GM19463 (cell line): Measurements from ENCODE around the gene TAMALIN.

ENCODE experiments used
- ATAC-seq: cut with Tn5 transposase; IDR thresholded peaks from one replicate; pipeline ENCODE4 v1.9.1; 2021; ENCODE audit warnings: mild to moderate bottlenecking, moderate library complexity; ENCODE audit not compliant: unreplicated experiment

The TAMALIN gene

GRCh38 chr12:51980809-51981127, 26.0 kb upstream of the TAMALIN start:
- no peak for ATAC-seq

DNA sequence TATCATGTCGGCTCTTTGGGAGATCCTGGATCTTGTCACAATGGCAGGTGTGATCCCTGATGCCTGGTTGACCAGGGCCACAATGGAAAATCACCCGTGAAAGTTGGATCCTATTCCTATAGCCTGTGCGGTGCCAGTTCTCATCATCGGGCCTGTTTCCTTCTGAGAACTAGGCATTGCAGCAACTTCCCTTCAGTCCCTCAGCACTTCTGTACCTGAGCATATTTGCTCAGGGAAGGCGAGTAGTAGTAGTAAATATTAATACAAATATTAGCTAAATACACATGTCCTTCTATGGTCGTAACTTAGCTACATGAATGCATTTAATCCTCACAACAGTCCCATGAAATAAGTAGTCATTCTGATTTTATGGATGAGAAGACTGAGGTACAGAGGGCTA, 22.1 kb upstream of the TAMALIN start:
- ATAC-seq, result no peak

- ATAC-seq, result no peak
Measured at GRCh38 chr12:51985154-51985835, 21.5 kb upstream of the TAMALIN start.

DNA sequence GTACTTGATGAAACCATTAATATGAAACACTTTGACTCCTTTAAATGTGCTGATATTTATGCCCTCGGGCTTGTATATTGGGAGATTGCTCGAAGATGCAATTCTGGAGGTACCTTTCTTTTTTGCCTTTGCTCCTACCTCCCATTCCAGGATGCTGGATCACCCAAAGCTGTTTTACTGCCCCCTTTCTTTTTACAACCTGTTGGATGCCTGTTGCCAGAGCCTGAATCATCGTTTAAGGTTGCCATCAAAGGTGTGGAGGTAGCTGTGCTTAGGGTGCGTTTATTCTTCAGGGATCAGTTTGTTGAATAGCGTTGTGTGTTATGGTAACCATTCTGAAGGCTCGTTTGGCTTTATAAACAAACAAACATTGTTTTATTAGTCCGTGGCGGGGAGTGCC, 19.9 kb upstream of the TAMALIN start:
- no peak for ATAC-seq

GRCh38 chr12:51992246-51992645, 14.5 kb upstream of the TAMALIN start:
- no peak for ATAC-seq

GRCh38 chr12:51994539-51994820, 12.3 kb upstream of the TAMALIN start:
- no peak for ATAC-seq

GRCh38 chr12:51994959-51995358, 11.8 kb upstream of the TAMALIN start:
- no peak for ATAC-seq

DNA sequence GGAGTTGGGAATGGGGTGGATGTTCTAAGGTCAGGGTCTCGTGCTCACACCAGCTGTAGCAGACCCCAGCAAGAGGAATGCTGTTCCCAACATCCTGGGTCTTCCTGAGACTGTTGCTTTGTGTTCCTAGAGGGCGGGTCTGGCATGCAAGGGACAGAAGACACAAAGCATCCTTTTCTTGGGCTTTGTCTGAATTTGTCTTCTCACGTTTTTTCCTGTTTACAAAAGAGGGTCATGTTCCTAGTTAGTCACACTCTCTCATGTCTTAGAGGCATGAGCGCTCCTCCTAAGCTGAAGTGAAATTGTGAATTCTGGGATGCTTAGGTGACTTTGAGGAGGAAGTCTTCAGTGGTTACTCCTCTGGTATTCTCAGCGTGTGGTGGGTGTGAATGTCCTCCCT, 9.6 kb upstream of the TAMALIN start:
- ATAC-seq, result no peak

- ATAC-seq, result no peak
Measured at GRCh38 chr12:52003016-52003550, 3.7 kb upstream of the TAMALIN start.

DNA sequence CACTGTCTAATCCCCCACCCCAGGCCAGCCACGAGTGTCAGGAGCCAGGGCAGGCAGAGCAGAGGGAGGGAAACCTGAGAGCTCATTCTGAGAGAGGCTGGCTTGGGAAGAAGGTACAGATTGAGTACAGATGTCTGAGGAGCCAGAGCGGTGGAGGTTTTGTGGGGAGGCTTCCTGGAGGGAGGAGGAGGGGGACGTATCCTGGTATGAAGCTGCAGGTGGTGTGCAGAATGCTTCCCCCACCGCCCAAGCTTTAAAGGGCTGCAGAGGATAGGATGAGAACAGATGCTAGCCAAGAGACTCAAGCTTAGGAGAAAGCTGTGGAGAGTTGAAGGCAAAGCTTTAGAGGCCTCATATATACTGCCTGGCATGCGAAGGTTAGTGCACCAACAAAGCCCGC, 3.2 kb upstream of the TAMALIN start:
- ATAC-seq, result no peak

DNA sequence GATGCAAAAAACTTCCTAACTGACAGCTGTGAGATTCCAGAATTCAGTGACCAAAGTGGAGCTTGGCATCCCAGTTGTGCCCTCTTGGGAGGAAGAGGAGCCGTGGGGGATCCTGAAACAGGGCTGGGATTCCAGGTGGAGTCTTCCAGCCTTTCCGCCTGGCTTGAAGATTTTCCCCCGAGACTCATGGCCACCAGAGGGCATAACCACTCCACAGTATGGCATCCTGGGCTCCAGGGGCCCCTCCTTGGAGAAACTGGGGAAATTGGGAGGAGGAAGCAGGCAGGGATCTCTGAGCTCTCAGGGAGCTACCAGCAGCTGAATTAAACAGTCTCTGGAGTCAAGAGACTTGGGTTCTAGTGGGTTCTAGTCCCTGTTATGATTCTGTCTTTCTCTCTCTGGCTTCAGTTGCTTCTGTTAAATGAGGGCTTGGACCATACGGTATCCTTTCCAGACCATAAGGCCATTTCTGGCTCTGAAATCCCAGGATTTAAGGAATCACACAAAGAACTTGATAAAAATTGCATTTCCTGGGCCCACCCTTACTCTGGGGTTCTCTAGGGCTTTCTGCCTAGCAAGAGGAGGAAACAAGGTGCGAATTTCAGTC, 2.6 kb upstream of the TAMALIN start:
- no peak for ATAC-seq

DNA sequence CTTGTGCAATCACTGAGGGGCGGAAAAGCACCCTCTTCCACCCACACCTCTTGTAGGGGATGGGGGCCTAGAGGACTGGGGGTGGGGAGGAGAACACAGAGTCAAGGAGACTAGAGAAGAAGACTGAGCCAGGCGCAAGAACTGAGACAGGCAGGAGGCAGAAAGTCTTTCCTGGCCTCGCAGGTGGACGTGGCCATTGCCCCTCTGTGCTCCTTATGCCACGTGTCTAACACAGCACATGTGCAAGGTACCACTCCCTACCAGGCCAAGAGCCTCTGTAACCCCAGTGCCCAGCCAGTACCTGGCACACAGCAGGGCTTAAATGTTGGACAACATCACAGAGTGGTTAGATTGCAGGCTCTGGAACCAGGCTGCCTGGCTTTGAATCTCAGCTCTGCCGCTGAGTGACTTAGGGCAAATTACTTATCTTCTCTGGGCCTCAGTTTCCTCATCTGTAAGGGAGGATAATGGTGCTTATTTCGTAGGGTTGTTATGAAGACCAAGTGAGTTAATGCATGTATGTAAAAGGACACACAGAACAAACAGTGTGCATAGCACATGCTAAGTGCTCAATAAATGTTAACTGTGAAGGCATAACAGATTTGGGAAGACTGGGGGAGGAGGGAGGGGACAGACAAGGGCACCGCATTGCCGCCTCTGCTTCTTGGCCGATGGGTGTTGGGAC, 1.4 kb upstream of the TAMALIN start:
- no peak for ATAC-seq

DNA sequence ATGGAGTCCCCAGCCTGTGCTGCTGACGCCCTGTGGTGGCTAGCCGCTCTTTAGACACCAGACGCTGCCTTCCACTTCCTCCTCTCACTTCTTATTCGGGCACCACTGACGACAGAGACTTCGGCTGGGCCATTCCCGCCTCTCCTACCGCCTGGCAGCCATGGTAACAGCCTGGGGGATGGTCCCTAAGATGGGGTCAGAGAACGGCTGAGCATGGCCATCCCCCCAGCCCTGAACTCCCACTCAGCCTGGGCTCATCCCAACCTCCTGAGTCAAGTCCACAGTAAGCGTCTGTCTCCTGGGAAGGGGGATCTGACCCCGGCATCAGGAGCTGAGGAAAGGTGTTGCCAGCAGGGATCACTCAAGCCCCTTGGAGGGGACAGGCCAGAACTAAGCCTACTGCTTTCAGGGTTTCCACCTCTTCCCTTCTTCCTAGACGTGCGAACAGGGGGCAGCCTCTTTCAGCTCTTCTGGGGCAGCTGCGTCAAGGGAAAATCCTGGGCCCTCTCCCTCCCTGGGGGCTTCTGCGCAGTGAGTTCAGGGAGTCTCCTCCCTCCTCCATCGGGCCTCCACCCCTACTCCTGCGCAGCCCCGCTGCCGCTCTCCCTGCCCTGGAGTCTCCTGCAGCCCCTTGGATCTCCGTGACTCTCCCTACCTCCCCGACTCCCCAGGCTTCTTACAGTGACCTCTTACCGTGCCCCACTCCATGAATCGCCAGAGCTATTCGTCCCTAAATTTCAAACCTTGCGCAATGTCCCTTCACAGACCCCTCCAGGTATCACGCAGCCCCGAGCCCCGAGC, 643 bp upstream of the TAMALIN start:
- peak; percentile 86 for ATAC-seq

DNA sequence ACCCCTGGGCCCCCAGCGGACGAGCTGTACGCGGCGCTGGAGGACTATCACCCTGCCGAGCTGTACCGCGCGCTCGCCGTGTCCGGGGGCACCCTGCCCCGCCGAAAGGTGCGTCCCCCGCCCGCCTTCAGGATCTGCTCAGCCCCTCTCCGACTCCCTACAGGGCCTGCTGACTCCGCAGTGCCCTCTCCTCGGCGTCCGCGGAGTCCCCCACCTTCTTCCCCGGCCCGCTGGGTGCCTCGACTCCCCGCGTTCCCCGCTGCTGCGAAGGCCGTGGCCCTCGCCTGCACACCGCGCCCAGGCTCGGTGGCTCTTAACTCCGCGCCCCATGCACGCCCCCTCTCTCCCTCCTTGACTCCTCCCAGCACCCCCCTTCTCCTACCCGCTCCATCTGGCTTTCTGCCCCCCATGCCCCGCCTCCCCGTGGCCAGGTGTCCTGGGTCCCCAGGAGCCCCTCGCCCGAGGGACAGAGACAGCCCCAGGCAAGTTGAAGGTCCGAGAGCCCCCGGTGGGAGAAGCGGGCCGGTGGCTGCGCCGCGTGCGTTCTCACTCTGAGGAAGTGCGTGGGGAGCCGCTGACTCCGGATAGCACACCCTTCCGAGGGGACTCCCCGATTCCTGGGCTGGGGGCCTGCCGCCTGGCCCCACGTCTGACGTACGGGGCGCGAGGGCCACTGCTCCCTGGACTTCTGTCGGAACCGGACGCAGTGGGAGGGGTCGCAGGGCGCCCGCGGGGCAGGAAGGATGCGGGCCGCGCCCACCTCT, 594 bp downstream of the TAMALIN start:
- no peak for ATAC-seq

- ATAC-seq, result no peak
Measured at GRCh38 chr12:52007982-52008510, 1.3 kb downstream of the TAMALIN start.

GRCh38 chr12:52009081-52009751, 2.5 kb downstream of the TAMALIN start:
- no peak for ATAC-seq

DNA sequence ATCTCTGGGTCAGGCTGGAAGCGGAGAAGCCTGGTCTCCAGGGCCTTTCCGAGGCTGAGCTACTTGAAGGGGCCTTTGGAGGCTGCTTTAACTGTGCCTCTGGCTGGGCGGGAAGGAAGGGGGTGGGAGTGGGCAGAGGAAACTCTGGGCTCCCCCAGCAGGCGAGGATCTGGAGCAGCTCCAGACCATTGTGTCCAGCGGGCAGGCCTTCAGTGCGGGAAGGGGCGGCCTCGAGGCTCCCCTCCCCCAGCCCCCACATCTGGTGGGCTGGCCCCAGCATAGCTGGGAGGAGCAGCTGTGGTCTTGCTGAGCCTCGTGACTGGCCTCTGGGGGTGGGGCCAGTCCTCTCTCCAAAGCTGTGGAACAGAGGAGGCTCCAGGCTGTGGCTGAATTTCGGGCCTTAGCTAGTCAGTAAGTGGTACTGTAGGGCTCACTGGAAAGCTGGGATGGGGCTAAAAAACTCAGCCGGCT, 3.4 kb downstream of the TAMALIN start:
- no peak for ATAC-seq

GRCh38 chr12:52010692-52011601, 4.2 kb downstream of the TAMALIN start:
- no peak for ATAC-seq
